NCI-H524 (cell line): ENCODE measurements around the gene INSL4.

Experiments used
- DNase-seq, 2 experiments: peaks; one replicate each; lab custom pipeline; 2025; lab: John Stamatoyannopoulos, UW

Gene INSL4

GRCh38 chr9:5231212-5231611, at the start of gene INSL4:
TSS of gene INSL4 (plus strand) at chr9:5231419. CDS start at chr9:5231524, 105 bp downstream.
- no peak for DNase-seq

GRCh38 chr9:5184776-5185175, 46.4 kb upstream of the INSL4 start:
- DNase-seq = no peak

- DNase-seq = no peak
Measured at GRCh38 chr9:5185220-5185840, 45.9 kb upstream of the INSL4 start, which contains the start of gene INSL6. TSS of gene INSL6 (minus strand) at chr9:5185639. CDS start at chr9:5185602, 37 bp downstream.

DNA sequence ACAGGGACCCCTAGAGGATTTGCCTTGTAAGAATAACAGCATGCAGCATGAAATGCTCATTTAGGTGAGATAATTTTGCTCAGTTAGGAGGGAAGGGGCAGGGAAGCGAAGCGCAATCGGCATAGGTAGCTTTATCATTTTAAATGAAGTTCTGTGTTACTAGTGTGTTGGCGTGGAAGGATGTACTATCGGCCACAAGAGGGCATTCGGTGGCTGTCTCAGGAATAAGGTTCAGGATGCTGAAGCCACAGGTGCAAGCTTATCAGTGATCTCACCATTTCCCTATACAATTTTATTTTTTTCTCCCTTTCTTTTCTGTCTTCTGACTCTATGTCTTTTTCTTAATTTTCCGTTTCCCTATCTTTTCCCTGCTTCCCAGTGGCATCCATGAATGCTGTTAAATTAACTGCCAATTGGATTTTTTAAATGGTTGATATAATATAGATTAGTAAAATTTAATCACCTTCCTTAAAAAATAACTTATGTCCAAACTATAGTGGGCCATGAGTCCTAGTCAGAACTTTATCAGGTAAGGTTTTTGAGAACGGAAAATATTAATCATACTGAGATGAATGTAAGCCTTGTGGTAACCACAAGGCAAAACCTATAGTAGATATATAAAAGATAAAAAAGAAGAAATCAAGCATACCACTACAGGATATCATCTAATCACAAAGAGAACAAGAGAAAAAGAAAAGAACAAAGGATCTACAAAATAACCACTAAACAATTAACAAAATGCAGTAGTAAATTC, 44.6 kb upstream of the INSL4 start:
- peak in 1 of 2 experiments; percentile 59 for DNase-seq

DNA sequence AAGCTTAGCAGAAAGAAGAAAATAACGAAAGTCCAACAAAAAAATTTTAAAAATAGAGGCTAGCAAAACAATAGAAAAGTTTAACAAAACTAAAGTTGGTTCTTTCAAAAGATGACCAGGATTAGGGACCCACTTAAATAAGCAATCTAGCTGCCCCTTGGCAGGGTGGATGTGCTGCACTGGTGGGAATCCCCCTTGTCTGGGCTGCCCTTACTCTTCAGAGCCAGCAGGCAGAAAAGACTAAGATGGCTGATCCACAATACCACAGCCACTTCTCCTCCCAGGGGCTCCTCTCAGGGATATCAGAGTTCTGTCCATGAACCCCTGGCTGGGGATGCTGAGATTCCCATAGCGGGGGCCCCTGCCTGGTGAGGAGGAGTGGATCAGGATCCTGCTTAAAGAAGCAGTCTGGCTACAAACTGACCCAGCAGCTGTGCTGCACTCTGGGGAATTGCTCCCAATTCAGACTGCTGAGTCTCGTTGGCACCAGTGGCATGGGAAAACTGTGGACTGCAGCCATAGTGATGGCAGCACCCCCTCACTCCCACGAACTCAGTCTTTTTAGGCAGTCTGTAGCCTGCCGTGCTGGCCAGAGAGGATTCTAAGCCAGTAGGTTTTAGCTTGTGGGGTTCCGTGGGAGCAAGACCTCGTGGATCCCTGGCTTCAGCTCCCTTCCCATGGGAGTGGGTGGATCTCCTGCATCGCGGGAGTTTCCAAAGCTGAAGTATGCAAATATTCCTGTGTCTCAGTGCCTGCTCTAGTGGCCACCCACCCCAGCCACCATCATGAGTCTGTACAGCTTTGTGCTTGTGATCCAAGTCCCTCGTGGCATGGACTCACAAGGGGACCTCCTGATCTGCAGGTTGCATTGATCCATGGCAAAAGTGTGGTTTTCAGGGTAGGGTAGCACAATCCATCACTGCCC, 42.9 kb upstream of the INSL4 start:
- DNase-seq = peak in 1 of 2 experiments; percentile 2

DNA sequence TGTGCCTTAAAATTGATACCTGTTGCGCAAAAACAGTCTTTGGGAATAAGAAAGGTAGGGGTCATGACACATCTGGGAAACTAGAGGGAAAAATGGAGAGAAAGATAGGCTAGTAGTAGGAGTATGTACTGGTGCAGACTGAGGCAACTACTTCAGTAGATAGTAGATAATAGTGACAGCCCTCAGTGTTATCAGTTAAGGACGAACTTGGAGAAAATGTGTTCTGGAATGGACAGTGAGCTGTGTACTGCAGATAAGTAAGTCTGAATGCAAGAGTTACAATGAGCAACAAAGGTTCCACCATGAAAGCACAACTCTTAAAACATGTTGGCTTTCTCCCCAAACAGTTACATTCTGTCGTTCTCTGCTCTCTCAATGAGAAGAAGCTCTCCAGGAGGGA, 39.2 kb upstream of the INSL4 start:
- no peak for DNase-seq

DNA sequence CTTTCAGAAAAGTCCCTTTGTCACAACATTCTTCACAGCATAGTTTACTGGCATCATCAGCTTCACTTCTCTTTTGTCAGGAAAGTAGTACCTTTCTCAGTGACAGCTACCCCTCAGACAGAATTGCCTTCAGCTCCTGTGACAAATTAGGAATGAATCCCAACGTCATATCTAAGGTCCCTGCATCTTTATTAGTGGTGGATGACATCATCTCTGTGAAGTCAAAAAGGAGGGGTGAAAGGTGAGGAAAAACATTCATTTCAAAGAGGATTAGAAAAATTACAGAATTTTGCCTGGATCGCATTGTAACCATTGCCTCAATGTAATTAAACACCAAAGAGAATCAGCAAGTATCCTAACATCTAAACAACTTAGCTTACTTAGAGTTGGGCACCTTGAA, 37.9 kb upstream of the INSL4 start:
- DNase-seq = no peak

- DNase-seq = no peak
Measured at GRCh38 chr9:5195463-5195862, 35.8 kb upstream of the INSL4 start.

GRCh38 chr9:5205071-5205470, 26.1 kb upstream of the INSL4 start:
- DNase-seq = no peak

GRCh38 chr9:5230554-5230953, 665 bp upstream of the INSL4 start:
- no peak for DNase-seq

DNA sequence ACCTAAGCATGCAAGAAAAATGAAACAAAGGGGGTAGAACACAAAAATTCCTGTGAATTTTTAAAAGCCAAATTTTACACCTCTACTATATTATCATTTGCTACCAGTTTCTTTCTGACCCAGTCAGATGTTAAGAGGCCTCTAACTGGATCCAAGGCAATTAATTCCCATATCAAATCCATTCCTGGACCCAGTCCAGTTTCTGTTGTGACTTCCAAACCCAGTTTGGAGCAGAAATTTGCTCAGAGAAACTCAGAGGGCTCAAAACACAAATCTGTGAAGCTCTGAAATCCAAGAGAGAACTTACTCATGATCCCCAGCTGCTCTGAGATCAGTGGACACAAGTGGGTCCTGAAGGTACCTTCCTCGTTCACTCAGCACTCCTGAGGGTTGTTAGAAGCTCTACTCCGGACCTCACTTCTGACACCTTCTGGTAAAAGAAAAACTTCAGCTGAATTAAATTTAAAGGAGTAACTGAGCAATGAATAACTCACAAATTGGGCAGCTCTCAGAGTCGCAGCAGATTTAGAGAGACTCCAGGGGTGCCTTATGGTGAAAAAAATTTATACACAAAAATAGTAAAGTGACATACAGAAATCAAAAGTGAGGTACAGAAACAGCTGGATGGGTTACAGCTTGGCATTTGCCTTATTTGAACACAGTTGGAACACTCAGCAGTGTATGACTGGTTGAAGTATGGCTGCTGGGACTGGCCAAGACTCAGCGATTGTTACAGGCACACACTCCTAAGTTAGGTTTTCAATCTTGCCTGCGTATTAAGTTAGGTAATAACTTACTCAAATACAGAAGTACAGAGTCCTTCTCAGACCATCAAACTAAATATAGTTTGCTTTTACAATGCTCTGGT, 32.4 kb downstream of the INSL4 start:
- peak in 1 of 2 experiments; percentile 38 for DNase-seq

DNA sequence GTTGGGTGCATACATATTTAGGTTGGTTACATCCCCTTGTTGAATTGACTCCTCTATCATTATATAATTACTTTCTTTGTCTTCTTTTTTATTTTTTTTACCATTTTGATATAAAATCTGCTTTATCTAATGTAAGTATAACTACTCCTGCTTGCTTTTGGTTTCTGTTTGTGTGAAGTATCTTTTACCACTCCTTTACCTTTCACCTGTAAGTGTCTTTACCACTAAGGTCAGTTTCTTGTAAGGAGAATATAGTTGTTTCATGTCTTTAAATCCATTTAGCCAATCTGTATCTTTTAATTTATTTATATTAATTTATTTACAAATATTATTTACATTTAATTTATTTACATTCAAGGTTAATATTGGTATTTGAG, 33.0 kb downstream of the INSL4 start:
- DNase-seq = no peak

GRCh38 chr9:5265939-5266338, 34.7 kb downstream of the INSL4 start:
- DNase-seq = no peak

DNA sequence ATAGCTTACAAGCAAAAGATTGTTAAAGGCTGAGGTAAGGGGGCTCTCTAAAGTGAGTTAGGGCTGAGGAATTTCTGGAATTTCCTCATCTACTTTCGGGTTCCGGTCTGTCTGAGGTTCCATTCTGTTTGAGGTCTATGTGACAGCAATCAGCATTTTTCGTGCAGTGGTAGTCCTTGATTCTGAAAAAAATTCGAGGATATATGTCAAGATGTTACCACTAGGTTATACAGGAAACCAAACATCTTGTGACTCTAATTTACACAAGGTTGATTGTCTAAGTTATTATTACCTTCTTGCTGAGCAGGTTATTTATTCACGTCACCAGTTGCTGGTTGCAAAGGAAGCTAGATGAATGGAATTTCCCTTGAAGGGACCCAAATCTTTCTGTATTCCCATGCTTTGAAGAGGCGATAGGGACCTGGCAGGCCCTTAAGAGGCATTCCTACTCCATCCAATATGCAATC, 38.1 kb downstream of the INSL4 start:
- DNase-seq = no peak

DNA sequence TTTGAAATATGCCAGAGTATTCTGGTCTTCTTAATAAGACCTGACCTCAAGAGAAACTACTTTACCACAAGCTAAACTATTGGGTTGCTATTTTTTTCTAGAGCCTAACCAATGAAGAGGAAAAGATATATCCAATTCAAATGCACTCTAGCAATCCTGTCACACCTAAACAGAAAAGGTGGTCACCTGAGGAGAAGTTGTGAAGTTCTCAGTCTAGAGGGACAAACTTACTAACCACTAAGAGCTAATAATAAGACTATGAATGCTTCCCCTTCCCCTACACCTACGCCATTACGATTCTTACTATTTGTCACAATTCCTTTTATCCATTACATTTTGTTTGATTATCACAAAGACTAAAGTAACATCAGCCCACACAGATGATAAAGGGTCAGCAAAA, 43.6 kb downstream of the INSL4 start:
- no peak for DNase-seq

DNA sequence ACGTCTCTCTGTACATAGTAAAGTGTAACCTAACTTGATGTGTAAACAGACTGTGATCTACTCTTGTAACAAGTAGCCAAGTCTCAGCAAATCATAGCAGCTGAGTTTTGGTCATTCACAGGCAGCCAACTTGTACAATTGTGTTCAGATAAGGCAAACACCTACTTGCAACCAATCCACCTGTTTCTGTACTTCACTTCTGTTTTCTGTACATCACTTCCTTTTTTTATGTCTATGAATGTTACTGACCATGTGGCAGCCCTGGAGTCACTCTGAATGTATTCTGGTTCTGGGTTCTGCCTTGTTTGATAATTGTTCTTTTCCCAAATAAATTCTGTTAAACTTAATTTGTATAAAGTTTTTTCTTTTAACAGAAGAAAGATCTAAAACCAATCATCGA, 47.3 kb downstream of the INSL4 start:
- no peak for DNase-seq
